HG03159 (cell line): ENCODE data around the gene HJURP.

Source experiments
- ATAC-seq: cut with Tn5 transposase; IDR thresholded peaks from one replicate; pipeline ENCODE4 v1.9.1; 2021; ENCODE audit warnings: mild to moderate bottlenecking, moderate library complexity; ENCODE audit not compliant: unreplicated experiment

HJURP gene

DNA sequence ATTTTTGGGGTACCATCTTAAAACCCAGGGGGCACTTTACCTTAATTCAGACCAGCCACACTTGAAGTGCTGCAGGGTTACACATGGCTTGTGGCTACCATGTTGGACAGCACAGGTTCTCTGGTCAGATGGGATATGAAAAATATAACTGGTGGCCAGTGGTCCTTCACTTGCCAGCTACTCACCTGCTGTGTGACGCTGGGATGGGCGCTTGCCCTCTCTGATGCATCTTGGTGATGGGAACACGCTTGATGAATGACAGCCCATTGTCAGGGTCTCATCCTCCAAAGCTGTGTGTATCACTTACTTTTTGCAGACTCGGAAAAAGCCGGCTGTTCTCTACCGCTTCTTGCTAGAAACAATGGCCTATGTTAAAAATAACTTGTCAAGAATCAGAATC is 22.5 kb downstream of the HJURP start:
- no peak for ATAC-seq

DNA sequence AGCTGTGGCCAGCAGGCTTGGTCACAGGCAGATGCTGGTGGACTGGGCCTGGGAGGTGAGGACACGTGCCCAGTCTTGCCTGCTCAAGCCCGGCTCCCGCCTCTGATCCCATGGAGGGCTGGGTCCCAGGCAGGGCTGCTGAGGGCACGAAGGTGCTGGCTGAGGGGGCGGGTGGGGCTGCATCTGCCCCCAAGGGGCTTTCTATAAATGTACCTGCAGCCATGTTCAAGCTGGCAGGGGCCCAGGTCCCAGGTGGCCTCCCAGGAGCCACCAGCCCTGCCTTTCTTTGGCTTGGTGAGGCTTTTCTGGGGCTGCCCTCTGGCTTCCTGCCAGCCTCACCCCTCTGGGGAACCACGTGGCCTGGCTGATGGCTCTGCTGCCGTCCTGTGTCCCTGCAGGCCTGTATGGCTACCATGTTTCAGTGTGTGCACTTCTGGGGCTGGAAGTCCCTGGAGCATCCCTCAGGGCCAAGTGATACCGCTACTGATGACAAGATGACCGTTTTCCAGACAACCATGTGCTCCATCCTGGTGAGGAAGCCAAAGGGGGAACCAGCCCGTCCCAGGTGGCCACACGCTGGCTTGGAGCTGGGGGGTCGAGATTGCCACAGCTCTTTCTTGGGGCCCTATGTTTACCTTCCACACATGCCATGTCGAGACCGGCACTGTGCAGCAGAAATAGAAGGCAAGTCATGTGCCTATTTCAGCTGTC is 23.2 kb downstream of the HJURP start:
- no peak for ATAC-seq

DNA sequence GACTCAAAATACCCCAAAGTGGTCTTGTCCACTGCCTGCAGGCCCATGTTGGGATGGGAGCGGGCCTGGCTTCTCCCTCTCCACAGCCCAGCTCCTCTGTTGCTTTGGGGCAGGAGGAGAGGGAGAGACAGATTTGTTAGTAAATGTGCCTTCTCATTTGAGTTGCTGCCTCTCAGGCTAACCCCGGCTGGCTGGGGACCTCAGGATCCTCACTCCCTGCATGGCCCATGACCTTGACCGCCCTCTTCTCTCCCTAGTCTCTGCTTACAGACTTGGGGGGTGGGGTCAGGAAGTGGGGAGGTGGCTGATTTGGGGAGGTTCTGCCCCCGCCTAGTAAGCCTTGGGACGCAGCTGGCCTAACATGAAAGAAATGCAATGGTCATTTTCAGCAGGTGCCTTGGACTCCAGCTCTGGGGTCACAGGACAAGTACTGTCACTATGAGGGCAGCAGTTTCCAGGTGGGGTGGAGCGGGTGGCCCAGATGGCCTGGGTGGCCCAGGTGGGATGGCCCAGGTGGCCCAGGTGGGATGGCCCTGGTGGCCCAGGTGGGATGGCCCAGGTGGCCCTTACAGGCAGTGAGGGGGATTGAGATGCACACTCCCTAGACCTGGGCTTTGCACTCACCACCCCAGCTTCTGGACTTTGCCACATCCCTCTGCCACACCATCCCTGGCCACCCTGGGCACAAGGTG is 24.1 kb downstream of the HJURP start:
- no peak for ATAC-seq

DNA sequence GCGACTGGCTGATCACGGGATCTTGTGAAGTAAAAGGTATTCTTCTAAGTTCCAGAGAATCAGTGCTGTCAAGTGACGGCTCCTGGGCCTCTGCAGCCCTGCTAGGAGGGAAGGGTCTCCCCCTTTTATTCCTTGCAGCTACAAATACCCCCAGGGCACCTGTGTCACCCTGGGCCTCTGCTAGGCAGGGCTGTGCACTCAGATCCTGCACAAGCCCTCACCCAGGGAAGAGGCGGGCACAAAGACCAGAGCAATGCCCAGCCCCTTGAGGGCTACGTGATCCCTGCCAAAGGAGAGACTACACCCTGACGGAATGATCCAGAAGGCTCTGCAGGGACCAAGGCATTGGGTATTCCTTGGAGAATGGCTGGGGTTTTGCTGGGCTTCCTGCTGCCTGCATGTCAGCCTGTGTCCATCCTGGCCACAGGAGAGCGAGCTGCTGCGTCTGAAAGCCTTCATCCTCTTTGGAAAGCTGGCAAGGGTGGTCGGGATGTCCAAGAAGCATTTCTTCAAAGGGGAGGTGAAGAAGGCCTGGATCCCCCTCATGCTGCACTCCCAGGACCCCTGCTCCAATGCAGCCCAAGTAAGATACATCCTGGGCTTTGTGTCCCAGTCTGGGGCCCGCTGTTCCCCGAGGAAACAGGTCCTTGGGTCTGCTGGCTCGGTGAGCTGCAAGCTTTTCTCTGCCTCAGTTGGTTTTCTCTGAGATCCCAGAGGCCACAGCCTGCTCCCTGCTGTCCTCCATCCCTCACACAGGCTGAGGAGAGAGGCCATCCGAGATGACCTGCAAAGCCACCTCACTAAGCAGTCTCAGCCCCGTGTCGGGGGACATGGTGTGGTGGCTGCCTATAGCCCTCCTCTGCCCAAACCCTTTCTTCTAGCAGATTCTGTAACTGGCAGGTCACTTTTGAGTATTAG is 24.9 kb downstream of the HJURP start:
- no peak for ATAC-seq

DNA sequence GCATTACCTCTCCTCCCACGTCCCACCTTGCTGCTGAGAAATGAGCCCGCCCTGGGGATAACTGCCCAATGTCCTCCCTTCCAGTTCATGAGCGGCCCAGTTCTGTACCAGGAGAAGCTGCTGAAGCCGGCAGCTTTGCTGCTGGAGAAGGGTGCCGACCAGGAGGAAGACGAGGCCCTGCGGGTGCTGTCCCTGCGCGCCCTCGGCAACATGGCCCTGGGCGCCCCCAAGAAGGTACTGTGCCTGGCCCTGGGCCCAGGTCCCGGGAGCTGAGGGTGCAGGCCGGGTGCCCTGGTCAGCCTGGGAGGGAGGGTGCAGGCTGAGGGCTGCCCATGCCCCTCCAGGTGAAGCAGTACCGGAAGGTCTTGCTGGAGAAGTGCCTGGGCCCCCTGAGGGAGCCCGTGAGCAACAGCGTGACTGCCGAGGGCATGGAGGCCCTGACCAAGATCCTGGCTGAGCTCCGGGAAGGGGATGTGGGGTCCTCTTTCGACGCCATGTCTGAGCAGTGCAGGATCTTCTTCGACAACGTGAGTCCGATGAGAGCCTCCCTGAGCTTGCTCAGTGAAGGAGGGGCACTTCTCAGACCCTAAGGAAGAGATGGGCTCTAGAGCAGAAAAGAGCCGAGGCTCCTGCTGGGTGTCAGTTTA is 25.7 kb downstream of the HJURP start:
- no peak for ATAC-seq

DNA sequence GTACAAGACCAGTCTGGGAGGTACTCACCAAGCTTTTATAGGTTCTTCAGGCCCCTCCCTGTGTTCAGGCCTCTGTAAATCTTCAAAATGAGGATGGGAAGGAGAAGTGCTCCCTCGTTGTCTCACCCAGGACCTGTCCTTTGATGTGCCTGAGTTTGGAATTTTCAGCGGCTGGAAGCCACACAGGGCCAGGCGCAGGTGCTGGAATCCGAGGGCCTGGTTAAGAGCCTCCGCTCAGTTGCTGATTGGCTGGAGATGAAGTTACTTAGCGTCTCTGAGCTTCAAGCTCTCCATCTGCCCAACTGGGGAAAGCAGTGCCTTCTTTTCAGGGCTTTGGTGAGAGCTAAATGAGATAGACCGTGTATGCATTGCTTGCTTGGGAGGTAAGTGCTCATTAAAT is 30.0 kb downstream of the HJURP start:
- ATAC-seq: no peak

DNA sequence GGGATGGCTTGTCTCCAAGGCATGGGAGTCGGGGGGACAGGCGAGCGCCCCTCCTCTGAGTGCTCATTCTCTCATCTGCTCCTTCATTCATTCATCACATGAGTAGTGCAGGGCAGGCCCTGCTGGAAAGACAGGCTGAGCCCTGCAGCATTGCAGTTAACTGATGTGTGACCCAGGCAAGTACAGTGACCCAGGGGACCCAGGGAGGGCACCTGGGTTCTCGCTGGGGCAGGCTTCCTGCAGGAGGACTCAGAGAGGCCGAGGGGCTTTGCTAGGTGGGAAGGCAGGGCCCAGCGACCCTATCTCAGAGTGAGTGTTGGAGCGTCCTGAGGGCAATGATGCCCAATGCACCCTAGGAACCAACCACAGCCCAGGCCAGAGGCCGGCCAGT is 30.6 kb downstream of the HJURP start:
- ATAC-seq: no peak

DNA sequence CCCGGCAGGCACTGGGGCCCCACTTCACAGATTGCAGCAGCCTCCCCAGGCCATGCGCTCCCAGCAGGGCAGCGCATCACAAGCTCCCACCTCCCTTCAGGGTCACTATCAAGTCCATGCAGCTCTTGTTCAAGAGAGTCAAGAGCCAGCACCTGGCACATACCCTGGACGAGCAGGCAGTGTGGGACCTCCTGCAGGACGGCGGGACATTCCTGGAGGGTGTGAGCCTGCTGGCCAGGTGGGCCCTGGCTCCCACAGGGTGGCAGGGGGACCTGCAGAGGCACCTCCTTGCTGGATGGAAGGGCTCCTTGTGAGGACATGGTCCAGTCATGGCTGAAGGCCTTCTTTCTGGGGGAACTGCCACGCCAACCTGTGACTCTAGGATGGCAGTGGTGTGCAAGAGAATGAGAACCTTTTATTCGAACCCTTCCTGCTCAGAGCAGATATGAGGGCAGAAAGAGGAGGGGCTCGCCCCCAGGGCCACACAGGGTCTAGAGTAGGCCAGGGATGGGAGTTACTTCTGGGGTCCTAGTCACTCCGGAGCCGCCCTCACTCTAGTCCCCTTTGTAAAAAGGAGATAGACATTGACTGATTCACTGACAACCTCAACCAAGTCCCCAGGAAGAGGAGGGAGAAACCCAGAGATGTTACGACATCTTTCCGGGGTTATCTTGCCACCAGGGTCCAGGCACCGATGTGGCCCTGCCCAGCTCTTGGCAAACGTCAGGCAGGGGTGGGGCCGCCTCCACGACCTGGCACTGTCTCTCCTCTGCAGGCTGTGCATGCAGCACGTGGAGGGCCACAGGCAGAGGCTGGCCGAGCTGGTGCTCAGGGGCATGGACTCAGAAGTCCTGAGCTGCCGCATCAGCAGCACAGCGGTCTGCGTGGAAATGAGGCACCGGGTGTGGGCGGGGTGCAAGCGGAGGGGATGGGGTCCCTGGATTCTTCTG is 31.3 kb downstream of the HJURP start:
- no peak for ATAC-seq

DNA sequence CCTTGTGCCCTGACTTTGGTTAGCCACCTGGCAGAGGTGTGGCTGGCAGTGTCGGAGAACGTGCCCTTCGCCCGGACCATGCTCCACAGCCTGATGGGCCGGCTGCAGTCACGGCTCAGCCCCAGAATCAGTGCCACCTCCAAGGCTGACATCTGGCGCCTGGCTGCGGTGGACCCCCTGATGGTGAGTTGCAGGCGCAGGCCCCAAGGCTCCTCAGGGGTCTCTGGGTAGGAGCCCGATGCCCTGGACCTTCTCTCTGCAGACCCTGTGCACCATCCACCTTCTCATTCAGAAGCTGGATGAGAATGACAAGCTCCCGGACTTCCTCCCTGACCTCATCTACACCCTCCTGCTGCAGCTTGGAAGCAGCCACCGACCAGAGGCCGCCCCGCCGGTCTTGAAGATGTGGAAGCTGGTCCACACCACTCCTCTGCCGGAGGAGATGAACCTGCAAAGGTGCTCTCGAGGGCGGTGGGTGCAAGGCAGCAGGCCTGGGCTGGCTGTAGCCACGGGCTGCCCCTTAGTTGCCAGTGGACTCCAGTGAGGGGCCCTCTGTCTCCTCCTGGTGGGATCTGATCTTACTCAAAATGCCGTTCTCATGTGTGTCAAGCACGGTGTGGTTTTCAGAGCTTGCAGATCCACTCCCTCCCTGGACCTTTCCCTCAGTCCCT is 32.1 kb downstream of the HJURP start:
- no peak for ATAC-seq

DNA sequence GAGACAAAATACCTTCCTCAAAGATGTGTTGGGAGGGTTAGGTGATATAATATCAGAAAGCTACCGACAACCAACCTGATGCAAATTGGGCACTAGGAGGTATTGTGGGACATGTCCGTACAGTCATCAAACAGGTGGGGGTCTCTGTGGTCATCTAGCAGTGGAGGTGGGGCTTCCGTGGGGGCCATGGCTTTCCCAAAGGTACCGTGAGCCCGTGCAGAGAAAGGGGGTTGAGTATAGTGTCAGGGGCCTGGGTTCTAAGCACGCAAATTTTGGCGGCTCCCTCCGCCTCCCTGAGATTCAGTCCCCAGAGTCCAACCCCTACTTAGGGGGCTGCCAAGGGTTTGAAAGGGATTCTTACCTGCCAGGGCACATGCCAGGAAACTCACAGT is 32.6 kb downstream of the HJURP start:
- no peak for ATAC-seq

DNA sequence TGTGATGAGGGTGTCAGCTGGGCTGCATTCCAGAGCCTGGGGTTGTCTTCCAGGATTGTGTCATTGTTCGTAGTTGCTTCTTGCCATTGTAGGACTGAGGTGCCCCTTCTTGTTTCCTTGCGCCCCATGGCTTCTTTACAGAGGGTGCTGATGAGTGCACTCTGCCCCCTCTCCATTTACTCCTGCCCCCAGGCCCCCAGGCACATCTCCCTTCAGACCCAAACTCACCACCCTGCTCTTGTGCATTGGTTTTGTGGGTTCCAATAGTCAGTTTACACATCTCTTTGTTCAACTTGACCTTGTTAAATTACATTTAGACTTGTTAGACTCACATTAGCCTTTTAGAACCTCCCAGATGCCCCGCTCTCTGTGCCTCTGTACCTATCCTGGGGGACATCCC is 33.1 kb downstream of the HJURP start:
- ATAC-seq: no peak

DNA sequence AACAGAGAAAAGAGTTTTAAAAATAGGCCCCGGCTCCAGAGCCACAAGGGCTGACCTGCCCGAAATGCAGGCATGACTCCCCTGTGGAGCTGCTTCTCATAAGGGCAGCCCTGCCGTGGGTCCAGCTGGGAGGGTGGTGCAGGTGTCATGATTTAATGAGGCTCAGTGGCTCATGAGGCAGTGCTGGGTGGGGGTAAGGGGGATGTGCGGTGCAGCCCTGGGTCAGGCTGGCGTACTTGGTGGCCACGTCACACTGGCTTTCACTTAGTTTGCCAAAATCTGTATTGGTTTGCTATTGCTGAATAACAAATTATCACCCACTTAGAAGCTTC is 33.6 kb downstream of the HJURP start:
- ATAC-seq: no peak

DNA sequence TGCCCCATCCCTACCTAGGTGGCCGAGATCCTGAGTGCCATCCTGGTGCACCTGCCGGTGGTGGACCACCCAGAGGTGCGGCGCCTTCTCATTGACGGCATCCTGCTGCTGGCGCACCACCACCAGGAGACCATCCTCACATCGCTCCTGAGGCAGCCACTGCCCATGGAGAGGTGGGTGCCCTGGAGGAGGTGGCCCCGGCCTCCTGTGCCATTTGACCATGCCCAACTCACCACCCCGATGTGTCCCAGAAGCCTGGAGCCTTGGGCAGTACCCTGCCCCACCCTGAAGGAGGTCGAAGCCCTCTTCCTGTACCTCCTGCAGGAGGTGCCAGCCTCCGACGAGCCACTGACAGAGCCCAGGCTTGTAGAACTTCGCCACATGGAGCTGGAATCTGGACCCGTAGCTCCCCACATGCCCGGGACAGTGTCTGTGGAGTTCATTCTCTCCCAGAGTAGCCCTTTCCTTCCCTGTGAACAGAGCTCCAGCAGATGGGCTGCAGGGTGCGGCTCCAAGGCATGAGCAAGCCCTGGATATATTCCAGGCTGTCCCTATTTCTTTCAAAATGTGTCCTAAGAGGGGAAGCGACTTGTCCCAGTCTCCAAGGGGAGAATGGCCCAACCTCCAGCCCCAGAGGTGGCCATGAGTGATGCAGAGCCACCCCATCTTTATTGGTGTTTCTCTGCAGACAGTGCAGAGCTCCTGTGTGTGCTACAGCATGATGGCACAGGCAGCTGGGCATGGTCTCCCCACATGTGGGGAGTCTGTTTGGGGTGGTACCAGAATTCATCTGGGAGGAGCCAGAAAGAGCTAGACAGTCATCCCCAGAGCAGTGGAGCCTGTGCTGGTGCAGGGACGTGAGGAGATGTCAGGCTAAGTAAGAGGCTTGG is 34.2 kb downstream of the HJURP start:
- ATAC-seq: no peak

DNA sequence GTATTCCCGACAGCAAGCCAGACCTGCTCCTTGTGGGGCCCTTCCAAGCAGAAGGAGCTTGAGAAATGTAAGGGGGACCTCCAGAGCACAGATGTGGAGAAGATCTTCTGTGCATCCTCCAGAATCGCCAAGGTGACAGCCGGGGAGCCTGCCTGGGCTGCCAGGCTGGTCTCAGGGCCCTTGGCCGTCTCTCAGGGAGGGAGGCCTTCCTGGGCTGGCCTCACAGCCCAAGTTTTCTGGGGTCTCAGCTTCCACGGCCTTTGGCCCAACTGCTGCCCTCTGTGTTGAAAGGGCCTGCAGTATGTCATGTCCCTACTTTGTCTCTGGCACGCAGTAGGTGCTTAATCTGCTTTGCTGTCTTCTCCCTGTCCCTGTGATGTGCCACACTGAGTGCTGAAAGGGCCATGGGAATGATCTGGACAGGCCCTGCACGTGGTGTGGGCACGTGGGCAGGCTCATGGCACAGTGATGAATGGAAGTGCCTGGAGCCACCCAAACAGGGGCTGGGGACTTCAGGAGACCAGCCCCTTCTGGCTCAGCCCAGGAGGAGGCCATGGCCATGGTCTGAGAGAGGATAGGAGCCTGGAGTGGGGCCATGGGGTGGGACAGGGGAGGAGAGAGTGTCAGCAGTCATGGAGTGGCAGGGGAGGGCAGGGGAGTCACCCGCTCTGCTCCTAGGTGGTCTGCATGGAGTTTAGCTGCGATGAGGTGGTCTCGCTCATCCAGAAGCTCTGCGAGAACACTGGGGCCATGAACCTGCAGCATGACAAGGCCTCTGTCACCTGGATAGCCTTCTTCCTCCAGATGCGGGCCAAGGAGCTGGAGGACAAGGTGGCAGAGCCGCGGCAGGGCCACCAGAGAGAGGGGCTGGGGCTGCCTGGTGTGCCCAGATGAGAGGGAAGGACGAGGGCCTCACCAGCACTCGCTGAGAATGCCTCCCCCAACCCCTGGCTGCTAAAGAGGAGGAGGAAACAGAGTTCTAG is 35.4 kb downstream of the HJURP start:
- no peak for ATAC-seq

DNA sequence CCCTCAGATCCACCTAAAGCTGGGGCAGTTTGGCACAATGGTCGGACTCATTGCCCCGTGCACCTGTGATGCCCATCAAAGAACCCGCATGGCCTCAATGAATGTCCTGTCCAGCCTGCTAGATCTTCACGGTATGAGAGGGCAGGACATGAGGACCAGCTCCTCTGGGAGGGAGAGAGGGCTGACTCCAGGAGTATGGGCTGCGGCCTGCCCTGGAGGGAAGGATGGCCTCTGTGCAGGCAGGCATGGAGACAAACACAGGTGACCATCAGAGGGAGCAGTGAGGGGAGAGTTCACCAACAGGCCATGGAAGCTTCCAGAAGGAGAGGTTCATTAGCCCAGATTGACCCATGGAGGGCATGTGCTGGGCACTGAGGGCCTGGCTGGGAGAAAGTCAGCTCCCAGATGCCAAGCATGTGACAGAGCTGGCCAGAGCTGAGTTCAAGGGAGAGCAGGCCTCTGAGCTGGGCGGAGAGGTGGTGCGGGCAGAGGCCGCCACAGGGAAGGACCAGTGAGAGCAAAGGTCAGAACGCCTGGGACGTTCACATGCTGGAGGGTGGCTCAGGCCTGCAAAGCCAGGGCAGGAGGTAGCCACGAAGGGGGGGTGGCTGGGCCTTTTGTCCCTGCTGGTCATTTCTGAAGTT is 36.2 kb downstream of the HJURP start:
- ATAC-seq: no peak

DNA sequence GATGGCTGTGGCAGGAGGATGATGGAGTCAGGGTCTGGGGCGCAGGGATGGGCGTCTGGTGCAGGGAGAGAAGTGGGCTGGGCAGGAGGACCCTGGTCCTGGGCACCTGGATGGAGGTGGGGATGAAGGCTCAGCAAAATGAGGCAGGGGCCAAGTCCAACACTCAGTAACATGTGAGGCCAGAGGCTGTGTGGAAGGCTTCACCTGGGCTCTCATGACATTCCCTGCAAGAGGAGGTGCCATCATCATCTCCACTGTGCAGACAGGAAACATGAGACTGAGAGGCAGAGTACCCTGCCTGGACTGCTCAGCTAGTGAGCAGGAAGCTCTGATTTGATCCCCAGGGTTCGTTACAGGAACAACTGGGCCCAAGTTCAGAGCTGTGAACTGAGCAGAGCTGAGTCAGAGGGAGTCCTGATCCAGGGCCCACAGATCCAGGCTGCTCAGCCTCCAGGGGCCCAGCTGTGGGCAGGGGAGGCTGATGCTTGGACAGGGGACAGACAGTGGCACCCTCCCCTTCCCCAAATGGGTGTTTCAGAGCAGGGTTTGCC is 36.9 kb downstream of the HJURP start:
- ATAC-seq: no peak

DNA sequence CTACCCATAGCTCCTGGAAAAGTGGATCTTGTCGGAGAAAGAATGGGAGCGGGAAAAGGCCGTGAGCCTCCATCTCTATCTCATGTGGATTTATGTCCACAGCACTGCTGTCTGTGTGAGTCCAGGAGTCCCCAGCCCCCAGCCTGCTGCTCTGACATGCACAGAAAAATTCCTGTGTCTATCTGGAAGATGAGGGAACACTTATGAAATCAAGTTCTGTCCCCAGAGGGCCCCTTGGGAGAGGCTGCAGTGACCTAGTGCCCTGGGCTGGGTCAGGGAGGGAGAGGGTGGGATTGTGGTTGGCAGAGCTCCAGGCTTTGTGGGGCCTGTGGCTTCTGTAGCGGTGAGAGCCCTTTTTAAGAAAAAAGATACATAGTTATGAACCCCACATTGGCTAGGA is 37.6 kb downstream of the HJURP start:
- ATAC-seq: no peak
